ENCODE results near the gene TDP1. TPM values are rescaled to one million over a fixed set of nuclear protein-coding genes. Genes with fewer than 3 reads are reported as not detected.

The TDP1 gene
- total RNA-seq, 1 donor from 2014 or later = 3.4 TPM

GRCh38 chr14:89978656-89979055, 22.9 kb downstream of the TDP1 start:
- H3K27me3 ChIP-seq (ENCODE audit: low read depth) = no peaks in the 10 kb centered on the region
- no peak overlapping the region for H3K4me3 ChIP-seq
- DNase-seq = no peak
- H3K4me1 ChIP-seq = no peaks in the 10 kb centered on the region
- peaks cover 53% of the 10 kb centered on the region for H3K36me3 ChIP-seq
- no peak overlapping the region for H3K27ac ChIP-seq (replicated peaks)
- no peaks in the 10 kb centered on the region for H3K9me3 ChIP-seq (replicated peaks)
- no peak for TF ChIP-seq CTCF (IDR thresholded peaks at IDR 0.05; ENCODE audit: borderline replicate concordance)
- intact Hi-C loops (cut with micrococcal nuclease) = loop anchor here (10.0 kb wide), 1 partner anchor 256 kb away; no protein-coding TSS in a partner anchor

GRCh38 chr14:89983375-89983774, 27.6 kb downstream of the TDP1 start:
- Histone ChIP-seq H3K9me3 (replicated peaks) (no peaks in the 10 kb centered on the region), H3K36me3 (peaks cover 56% of the 10 kb centered on the region), H3K4me3 (no peak overlapping the region), H3K27ac (replicated peaks) (no peak overlapping the region), H3K4me1 (no peaks in the 10 kb centered on the region), H3K27me3 (ENCODE audit: low read depth) (no peaks in the 10 kb centered on the region)
- intact Hi-C loops (cut with micrococcal nuclease) = no loop called here
- no peak for DNase-seq
- no peak for TF ChIP-seq CTCF (IDR thresholded peaks at IDR 0.05; ENCODE audit: borderline replicate concordance)

- Histone ChIP-seq H3K9me3 (replicated peaks) (no peaks in the 10 kb centered on the region), H3K36me3 (peaks cover 45% of the 10 kb centered on the region), H3K4me1 (no peaks in the 10 kb centered on the region), H3K27me3 (ENCODE audit: low read depth) (no peaks in the 10 kb centered on the region), H3K4me3 (no peak overlapping the region), H3K27ac (replicated peaks) (no peak overlapping the region)
- TF ChIP-seq CTCF (IDR thresholded peaks at IDR 0.05; ENCODE audit: borderline replicate concordance) = no peak
- DNase-seq = no peak
- intact Hi-C loops (cut with micrococcal nuclease) = no loop called here
These were observed 30.9 kb downstream of the TDP1 start for GRCh38 chr14:89986462-89987160.

- Histone ChIP-seq H3K36me3 (peaks cover 45% of the 10 kb centered on the region), H3K4me3 (no peak overlapping the region), H3K4me1 (no peaks in the 10 kb centered on the region), H3K27ac (replicated peaks) (no peak overlapping the region), H3K9me3 (replicated peaks) (no peaks in the 10 kb centered on the region), H3K27me3 (ENCODE audit: low read depth) (no peaks in the 10 kb centered on the region)
- DNase-seq = no peak
- intact Hi-C loops (cut with micrococcal nuclease) = no loop called here
- TF ChIP-seq CTCF (IDR thresholded peaks at IDR 0.05; ENCODE audit: borderline replicate concordance) = no peak
These were observed 31.4 kb downstream of the TDP1 start for GRCh38 chr14:89987161-89987475.

GRCh38 chr14:89988787-89989186, 33.1 kb downstream of the TDP1 start:
- H3K36me3 ChIP-seq = peaks cover 49% of the 10 kb centered on the region
- no peaks in the 10 kb centered on the region for H3K9me3 ChIP-seq (replicated peaks)
- no peaks in the 10 kb centered on the region for H3K4me1 ChIP-seq
- no peak for DNase-seq
- no peak overlapping the region for H3K4me3 ChIP-seq
- intact Hi-C loops (cut with micrococcal nuclease) = no loop called here
- TF ChIP-seq CTCF (IDR thresholded peaks at IDR 0.05; ENCODE audit: borderline replicate concordance) = no peak
- no peak overlapping the region for H3K27ac ChIP-seq (replicated peaks)
- H3K27me3 ChIP-seq (ENCODE audit: low read depth) = no peaks in the 10 kb centered on the region

Measured in left ventricle myocardium inferior (tissue), 1 donor.